Naive thymus-derived CD8-positive, alpha-beta T cell (primary cell): ENCODE measurements around the gene TGM5. TPM values are rescaled to one million over a fixed set of nuclear protein-coding genes. Genes with fewer than 3 reads are reported as not detected.
A peak's percentile ranks its signal among the peaks of the same experiment; 100 is the strongest.
"Not testable (repeated sequence)": the region's sequence is repeated elsewhere in the genome, so short reads cannot be mapped to it uniquely, and the experiment has no call there.

ENCODE experiments used
- ATAC-seq, 2 donors: fragments of 150-1000 bp; cut with Tn5 transposase in 1 of 2; sonication (Bioruptor Pico), chemical (Tn5 transposase) in 1 of 2; 1 replicate in 1 of 2; 2 replicates in 1 of 2; pipeline ENCODE4 v1.10.0; 2021; ENCODE audit warnings: mild to moderate bottlenecking in 2 of 2, moderate library complexity in 2 of 2
- POLR2A ChIA-PET: fragments of 350-600 bp; sonication (Branson Sonifier 250); formaldehyde crosslinking; loops from one replicate; lab custom pipeline; 2021; ENCODE audit warnings: antibody characterized with exemption; lab: Charles Lee
- DNase-seq, 10 donors: peaks; one replicate each; pipeline versions ENCODE4 v3.0.0 to v3.0.0-alpha.2; 2020 to 2022
- H3K27ac Mint-ChIP-seq, 10 donors: one replicate each; pipeline ENCODE4 v1.8.0; 2020 to 2022; ENCODE audit warnings: mild to moderate bottlenecking in 10 of 10, mixed read lengths in 10 of 10, moderate library complexity in 4 of 10, inconsistent platforms in 1 of 10
- H3K27me3 Mint-ChIP-seq, 5 donors: one replicate each; pipeline ENCODE4 v1.8.0; 2021 to 2022; ENCODE audit warnings: mixed read lengths in 5 of 5
- H3K36me3 Mint-ChIP-seq, 3 donors: one replicate each; pipeline ENCODE4 v1.8.0; 2020 to 2022; ENCODE audit warnings: mixed read lengths in 3 of 3, mild to moderate bottlenecking in 2 of 3, inconsistent platforms in 1 of 3
- H3K4me1 Mint-ChIP-seq, 4 donors: one replicate each; pipeline ENCODE4 v1.8.0; 2021 to 2022; ENCODE audit warnings: mixed read lengths in 4 of 4
- H3K4me3 Mint-ChIP-seq, 10 donors: one replicate each; pipeline ENCODE4 v1.8.0; 2020 to 2022; ENCODE audit warnings: mild to moderate bottlenecking in 10 of 10, mixed read lengths in 10 of 10, moderate library complexity in 6 of 10, inconsistent platforms in 1 of 10
- H3K9me3 Mint-ChIP-seq, 9 donors: one replicate each; pipeline ENCODE4 v1.8.0; 2020 to 2022; ENCODE audit warnings: mixed read lengths in 9 of 9, mild to moderate bottlenecking in 3 of 9, inconsistent platforms in 1 of 9, moderate library complexity in 1 of 9
- polyA plus RNA-seq, 3 donors: library from polyadenylated mRNA; unstranded; fragments of 300-500 nt; fragmentation: Illumina TruSeq; gene quantifications; one replicate each; pipeline ENCODE4 v1.2.3, GENCODE V29; 2021
- total RNA-seq, 8 experiments: library from RNA in 2 of 8; stranded (reverse) in 2 of 8; gene quantifications; one replicate each; pipeline ENCODE4 v1.2.3 and lab custom pipeline; 2021 to 2026

Gene TGM5
- total and polyA plus RNA-seq, 5 experiments from 2014 or later: not detected

GRCh38 chr15:43273243-43273642 is 6.5 kb upstream of the TGM5 start:
- POLR2A ChIA-PET: no interaction called here
- no peak overlapping the region for H3K4me3 Mint-ChIP-seq
- peak overlapping the region in 1 of 10 donors; percentile 30 for H3K27ac Mint-ChIP-seq
- peaks cover 0 to 2% (median 0%) of the 10 kb centered on the region in 3 donors for H3K36me3 Mint-ChIP-seq
- no peak for DNase-seq
- no peak for ATAC-seq
- H3K27me3 Mint-ChIP-seq: peaks cover 4 to 21% (median 13%) of the 10 kb centered on the region in 5 donors
- H3K9me3 Mint-ChIP-seq: peaks cover 0 to 11% (median 2%) of the 10 kb centered on the region in 9 donors
- H3K4me1 Mint-ChIP-seq: peaks cover 6 to 20% (median 12%) of the 10 kb centered on the region in 4 donors

DNA sequence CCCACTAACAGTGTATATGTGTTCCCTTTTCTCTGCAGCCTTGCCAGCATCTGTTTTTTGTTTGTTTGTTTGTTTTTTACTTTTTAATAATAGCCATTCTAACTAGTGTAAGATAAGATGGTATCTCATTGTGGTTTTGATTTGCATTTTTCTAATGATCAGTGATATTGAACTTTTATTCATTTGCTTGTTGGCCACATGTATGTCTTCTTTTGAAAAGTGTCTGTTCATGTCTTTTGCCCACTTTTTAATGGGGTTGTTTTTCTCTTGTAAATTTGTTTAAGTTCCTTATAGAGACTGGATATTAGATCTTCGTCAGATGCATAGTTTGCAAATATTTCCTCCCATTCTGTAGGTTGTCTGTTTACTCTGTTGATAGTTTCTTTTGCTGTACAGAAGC is 5.2 kb upstream of the TGM5 start:
- POLR2A ChIA-PET, ATAC-seq, DNase-seq, H3K36me3 Mint-ChIP-seq: not testable (repeated sequence)
- Mint-ChIP-seq H3K4me1 (peaks cover 6 to 20% (median 12%) of the 10 kb centered on the region in 4 donors), H3K4me3 (peak overlapping the region in 1 of 10 donors; percentile 26), H3K27me3 (peaks cover 4 to 23% (median 13%) of the 10 kb centered on the region in 5 donors), H3K27ac (peak overlapping the region in 1 of 10 donors; percentile 5), H3K9me3 (peaks cover 0 to 11% (median 2%) of the 10 kb centered on the region in 9 donors)

- DNase-seq: no peak
- peaks cover 6 to 20% (median 12%) of the 10 kb centered on the region in 4 donors for H3K4me1 Mint-ChIP-seq
- peaks cover 0 to 2% (median 0%) of the 10 kb centered on the region in 3 donors for H3K36me3 Mint-ChIP-seq
- H3K27ac Mint-ChIP-seq: peak overlapping the region in 2 of 10 donors; percentile 23 to 39
- H3K9me3 Mint-ChIP-seq: peaks cover 0 to 11% (median 2%) of the 10 kb centered on the region in 9 donors
- H3K4me3 Mint-ChIP-seq: peak overlapping the region in 2 of 10 donors; percentile 10 to 28
- peaks cover 4 to 23% (median 10%) of the 10 kb centered on the region in 5 donors for H3K27me3 Mint-ChIP-seq
- ATAC-seq: peak; percentile 56 to 69
- POLR2A ChIA-PET: no interaction called here
Observed at GRCh38 chr15:43270676-43271306, 4.1 kb upstream of the TGM5 start.

DNA sequence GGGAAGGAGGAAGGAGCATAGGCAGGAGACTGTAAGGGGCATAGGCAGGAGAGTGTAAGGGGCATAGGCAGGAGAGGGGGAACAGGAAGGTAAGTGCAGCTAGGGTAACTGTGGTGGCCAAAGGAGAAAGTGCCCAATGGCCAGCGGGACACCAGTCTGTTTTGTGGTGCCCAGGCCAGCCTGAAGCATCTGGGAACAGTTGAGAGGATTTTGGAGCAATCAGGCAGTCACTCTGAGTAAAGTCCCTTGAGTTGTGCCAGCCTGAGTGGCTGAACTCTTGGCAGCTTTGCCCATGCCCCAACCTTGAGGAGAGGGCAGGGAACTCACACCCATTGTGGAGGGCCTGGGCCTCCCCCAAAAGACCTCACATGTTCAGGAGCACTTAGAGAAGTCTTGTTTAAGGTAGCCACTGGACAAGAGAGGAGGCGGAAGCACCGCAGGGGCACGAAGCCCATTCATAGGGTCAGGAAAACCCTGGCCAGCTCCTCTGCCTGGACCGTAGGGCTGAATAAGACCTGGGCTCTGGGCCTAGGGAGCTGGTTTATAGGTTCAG is 3.5 kb upstream of the TGM5 start:
- POLR2A ChIA-PET: no interaction called here
- DNase-seq (no peak), ATAC-seq (no peak)
- Mint-ChIP-seq H3K27me3 (peaks cover 4 to 23% (median 10%) of the 10 kb centered on the region in 5 donors), H3K4me3 (peak overlapping the region in 1 of 10 donors; percentile 10), H3K9me3 (peaks cover 0 to 11% (median 2%) of the 10 kb centered on the region in 9 donors), H3K4me1 (peaks cover 6 to 20% (median 12%) of the 10 kb centered on the region in 4 donors), H3K36me3 (peaks cover 0 to 2% (median 0%) of the 10 kb centered on the region in 3 donors), H3K27ac (peak overlapping the region in 3 of 10 donors; percentile 8 to 39 (median 23))

DNA sequence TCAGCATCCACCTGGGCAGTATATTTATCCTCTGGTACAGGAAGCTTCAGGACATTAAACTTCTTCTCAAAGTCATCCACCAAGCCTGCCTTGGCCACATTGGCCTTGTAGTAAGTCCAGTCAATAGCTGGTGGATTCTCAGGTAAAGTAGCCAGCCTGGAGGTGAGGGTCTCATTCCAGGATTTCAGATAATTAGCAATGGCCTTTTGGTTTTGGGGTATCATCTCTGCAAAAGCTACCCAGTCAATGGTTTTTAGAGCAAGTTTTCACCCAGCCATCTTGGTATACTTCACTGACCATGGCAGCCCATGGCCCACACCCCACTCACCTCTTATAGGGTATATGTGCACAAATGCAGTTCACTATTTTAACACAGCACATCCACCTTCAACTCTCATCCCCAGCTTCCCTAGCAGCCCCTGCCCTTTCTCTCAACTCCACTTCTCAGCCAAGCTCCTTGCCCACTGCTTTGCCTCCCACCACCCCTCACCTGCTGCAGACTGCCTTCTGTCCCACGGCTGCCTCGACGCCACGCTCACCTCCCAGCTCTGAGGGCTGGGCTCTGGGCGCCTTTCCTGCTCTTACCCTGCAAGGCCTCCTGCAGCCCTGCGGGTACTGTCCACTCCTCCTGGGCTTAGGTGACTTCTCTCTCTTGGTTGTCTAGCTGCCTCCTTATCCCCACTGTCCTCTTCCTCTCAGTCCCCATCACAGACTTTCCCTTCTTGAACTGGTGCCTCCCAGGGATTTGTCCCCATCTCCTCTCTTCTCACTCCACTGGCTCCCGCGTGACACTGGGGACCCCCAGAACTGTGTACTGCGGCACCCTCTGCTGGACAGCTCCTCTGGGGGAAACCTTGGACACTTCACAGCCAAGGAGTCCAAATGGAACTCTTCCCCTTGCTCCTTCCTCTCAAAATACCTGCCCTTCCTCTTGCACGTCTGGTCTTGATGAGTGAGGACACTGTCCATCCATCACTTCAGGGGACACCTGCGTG is 1.7 kb upstream of the TGM5 start:
- DNase-seq: no peak

GRCh38 chr15:43267439-43267838 is 711 bp upstream of the TGM5 start:
- H3K4me3 Mint-ChIP-seq: no peak overlapping the region
- peaks cover 6 to 20% (median 12%) of the 10 kb centered on the region in 4 donors for H3K4me1 Mint-ChIP-seq

More for the DNA sequence above, 1.7 kb upstream of the TGM5 start:
- POLR2A ChIA-PET: interaction anchor here (0.5 kb wide), 1 partner anchor 870 kb away, joined by 3 read pairs; no protein-coding TSS in a partner anchor
- peaks cover 0 to 2% (median 0%) of the 10 kb centered on the region in 3 donors for H3K36me3 Mint-ChIP-seq
- H3K4me3 Mint-ChIP-seq: no peak overlapping the region
- peaks cover 4 to 23% (median 10%) of the 10 kb centered on the region in 5 donors for H3K27me3 Mint-ChIP-seq
- H3K9me3 Mint-ChIP-seq: peaks cover 0 to 11% (median 2%) of the 10 kb centered on the region in 9 donors
- peak overlapping the region in 1 of 10 donors; percentile 36 for H3K27ac Mint-ChIP-seq
- ATAC-seq: no peak
- H3K4me1 Mint-ChIP-seq: peaks cover 6 to 20% (median 12%) of the 10 kb centered on the region in 4 donors

GRCh38 chr15:43266386-43266785 is 342 bp downstream of the TGM5 start:
- Mint-ChIP-seq H3K27me3 (peaks cover 4 to 23% (median 7%) of the 10 kb centered on the region in 5 donors), H3K9me3 (no peaks in the 10 kb centered on the region), H3K36me3 (no peaks in the 10 kb centered on the region), H3K4me1 (peaks cover 6 to 17% (median 12%) of the 10 kb centered on the region in 4 donors), H3K4me3 (no peak overlapping the region), H3K27ac (no peak overlapping the region)
- DNase-seq (no peak), ATAC-seq (no peak)
- POLR2A ChIA-PET: no interaction called here

More at GRCh38 chr15:43267439-43267838, 711 bp upstream of the TGM5 start:
- peaks cover 4 to 23% (median 10%) of the 10 kb centered on the region in 5 donors for H3K27me3 Mint-ChIP-seq
- POLR2A ChIA-PET: no interaction called here
- H3K27ac Mint-ChIP-seq: no peak overlapping the region
- peaks cover 0 to 10% (median 2%) of the 10 kb centered on the region in 9 donors for H3K9me3 Mint-ChIP-seq
- H3K36me3 Mint-ChIP-seq: peaks cover 0 to 2% (median 0%) of the 10 kb centered on the region in 3 donors
- DNase-seq (no peak), ATAC-seq (no peak)

- ATAC-seq (no peak), DNase-seq (no peak)
- H3K4me1 Mint-ChIP-seq: no peaks in the 10 kb centered on the region
- H3K36me3 Mint-ChIP-seq: no peaks in the 10 kb centered on the region
- no peak overlapping the region for H3K4me3 Mint-ChIP-seq
- H3K27ac Mint-ChIP-seq: no peak overlapping the region
- H3K27me3 Mint-ChIP-seq: peaks cover 0 to 4% (median 0%) of the 10 kb centered on the region in 5 donors
- POLR2A ChIA-PET: no interaction called here
- no peaks in the 10 kb centered on the region for H3K9me3 Mint-ChIP-seq
Observed at GRCh38 chr15:43260011-43260615, 6.6 kb downstream of the TGM5 start.

GRCh38 chr15:43258781-43259180 is 7.9 kb downstream of the TGM5 start:
- Mint-ChIP-seq H3K27me3 (peaks cover 0 to 14% (median 3%) of the 10 kb centered on the region in 5 donors), H3K4me3 (no peak overlapping the region), H3K9me3 (no peaks in the 10 kb centered on the region), H3K4me1 (peaks cover 0 to 4% (median 2%) of the 10 kb centered on the region in 4 donors), H3K27ac (peak overlapping the region in 1 of 10 donors; percentile 40), H3K36me3 (no peaks in the 10 kb centered on the region)
- ATAC-seq (no peak), DNase-seq (no peak)
- POLR2A ChIA-PET: no interaction called here

- Mint-ChIP-seq H3K4me3 (no peak overlapping the region), H3K9me3 (no peaks in the 10 kb centered on the region), H3K27me3 (peaks cover 2 to 23% (median 7%) of the 10 kb centered on the region in 5 donors), H3K4me1 (peaks cover 0 to 17% (median 7%) of the 10 kb centered on the region in 4 donors), H3K36me3 (no peaks in the 10 kb centered on the region), H3K27ac (no peak overlapping the region)
- ATAC-seq (no peak), DNase-seq (no peak)
- POLR2A ChIA-PET: no interaction called here
Observed at GRCh38 chr15:43256341-43256740, 10.4 kb downstream of the TGM5 start.

DNA sequence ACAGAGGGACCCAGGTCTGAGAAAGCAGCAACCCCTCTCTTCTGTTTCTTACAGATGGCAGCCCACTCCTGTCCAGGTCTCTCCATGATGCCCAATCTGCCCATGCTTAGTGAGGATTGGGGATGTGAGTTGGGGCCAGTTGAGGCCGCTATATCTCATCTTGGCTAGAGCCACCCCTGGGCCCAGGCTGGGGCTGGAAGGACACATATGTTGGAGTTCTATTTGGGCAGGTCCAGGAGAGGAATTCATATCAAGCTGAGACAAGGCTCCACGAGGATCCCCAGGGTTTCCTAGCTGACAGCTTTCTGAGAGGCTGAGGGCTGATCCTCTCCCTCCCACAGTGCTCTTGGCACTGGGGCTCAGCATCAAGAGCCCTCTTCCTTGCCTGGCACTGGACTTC is 11.4 kb downstream of the TGM5 start:
- POLR2A ChIA-PET: no interaction called here
- DNase-seq: no peak
- peaks cover 0 to 17% (median 7%) of the 10 kb centered on the region in 4 donors for H3K4me1 Mint-ChIP-seq
- no peak overlapping the region for H3K27ac Mint-ChIP-seq
- no peak for ATAC-seq
- H3K4me3 Mint-ChIP-seq: no peak overlapping the region
- H3K9me3 Mint-ChIP-seq: no peaks in the 10 kb centered on the region
- peaks cover 2 to 23% (median 7%) of the 10 kb centered on the region in 5 donors for H3K27me3 Mint-ChIP-seq
- no peaks in the 10 kb centered on the region for H3K36me3 Mint-ChIP-seq
